HG02623 (cell line): ENCODE data around the gene ACTR1B.
"Not testable (repeated sequence)": the region's sequence is repeated elsewhere in the genome, so short reads cannot be mapped to it uniquely, and the experiment has no call there.

ENCODE experiments used
- ATAC-seq: cut with Tn5 transposase; IDR thresholded peaks from one replicate; pipeline ENCODE4 v1.9.1; 2021; ENCODE audit warnings: moderate library complexity; ENCODE audit not compliant: unreplicated experiment

The ACTR1B gene

DNA sequence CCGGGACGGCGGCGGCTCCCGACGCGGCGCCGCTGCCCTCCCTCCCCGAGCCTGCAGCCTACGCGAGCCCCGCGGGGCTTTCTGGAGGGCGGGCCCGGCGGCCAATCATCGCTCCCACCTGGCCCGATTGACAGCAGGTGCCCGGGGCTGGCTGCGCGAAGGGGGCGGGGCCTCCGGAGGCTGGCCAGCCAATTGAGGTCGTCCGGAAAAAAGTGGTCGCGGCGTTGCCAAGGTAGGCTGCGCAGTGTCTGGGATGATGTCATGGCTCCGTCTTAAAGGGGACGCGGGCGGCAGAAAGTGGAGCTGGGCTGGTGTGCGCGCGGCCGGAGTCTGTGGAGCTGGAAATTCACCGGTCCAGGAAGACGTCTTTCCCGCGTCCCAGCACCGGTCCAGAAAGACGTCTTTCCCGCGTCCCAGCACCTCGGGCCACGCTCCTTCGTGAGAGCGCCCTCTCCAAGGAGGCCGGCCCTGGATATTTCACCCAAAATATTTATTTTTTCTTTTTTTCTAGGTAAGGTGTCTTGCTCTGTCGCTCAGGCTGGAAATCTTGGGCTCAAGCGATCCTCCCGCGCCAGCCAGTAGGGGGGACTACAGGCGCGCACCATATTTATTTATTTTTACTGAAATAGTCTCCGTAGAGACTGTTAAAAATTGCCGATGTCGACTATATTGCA, at the start of gene ACTR1B:
ACTR1B (minus strand) TSS at position 83 of the 674 bp plus-strand sequence. CDS start 154 bp downstream, outside the sequence.
- peak; percentile 84 for ATAC-seq

DNA sequence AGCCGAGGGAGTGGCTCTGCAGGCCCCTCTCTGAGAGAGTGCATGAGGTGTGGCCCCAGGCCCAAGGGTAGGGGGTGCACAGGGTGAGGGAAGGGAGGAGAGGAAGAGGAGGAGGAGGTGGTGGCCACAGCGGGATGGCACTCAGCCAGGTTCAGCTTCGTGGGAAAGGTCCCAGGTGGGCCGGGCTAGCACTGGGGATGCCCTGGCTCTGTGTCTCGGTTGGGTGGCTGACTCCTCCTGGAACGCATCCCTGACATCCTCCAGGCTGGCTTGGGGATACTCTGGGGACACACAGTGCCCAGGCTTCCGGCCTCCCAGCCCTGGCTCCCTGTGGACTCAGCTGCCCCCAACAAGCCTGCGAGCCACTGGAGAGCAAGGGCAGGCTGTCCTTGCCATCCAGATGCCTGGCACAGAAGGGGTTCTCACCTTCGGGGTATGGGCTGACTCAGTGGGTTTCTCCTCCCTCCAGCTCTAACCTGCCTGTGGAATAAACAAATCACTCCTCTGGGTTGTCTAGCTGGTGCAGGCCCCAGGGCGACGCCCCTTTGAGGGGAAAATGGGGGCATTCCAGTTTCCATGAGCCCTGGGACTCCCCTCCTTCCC, 49.0 kb upstream of the ACTR1B start:
- ATAC-seq = no peak

DNA sequence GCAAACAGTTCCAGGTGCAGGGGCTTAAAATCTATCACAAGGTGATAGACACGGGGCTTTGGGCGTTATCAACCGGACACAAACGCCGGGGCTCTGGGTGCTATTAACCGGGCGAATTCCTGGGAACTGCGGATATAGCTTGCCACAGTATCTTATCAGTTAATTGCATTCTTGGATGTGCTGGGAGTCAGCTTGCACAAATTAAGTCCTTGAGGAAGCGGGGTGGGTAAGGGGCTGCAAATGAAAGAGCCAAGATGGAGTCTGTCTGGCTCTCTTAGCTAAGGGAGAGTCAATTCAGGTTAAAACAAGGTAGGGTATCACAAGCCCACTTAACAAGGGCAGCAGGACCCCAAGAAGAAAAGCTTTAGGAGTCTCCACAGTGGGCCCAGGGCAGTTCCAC, 48.3 kb upstream of the ACTR1B start:
- not testable (repeated sequence) for ATAC-seq

DNA sequence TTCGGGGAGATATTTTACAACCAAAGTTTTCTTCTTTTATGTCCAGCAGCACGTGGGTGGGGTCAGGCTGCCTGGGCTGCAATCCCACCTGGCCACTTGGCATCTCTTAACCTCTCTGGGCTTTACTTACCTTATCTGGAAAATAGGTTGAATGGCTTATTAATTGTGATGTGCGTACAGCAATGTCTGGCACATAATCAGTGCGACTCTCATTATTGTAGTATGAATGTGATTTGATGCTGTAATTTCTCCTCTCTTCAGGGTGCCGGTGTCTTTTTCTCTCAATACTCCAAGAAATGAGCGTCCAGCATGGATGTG, 47.5 kb upstream of the ACTR1B start:
- ATAC-seq = no peak

DNA sequence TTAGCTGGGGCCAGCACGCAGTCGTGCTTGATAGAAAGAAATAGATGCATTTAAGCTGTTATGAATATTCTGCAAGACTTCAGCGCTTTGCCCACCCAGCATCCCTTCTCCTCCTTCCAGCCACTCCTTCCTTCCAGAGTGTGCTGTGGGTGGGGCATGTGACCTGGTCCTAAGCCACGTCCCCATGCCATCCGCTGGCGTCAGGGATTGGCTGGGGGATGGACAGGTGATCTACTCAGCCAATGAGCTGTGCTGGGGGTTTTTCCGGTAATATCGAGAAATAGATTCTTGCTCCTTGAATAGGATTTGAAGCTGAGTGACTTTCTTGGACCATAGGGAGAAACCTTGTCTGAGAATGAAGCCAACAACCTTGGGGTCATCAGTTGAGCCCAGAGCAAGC, 44.8 kb upstream of the ACTR1B start:
- no peak for ATAC-seq

DNA sequence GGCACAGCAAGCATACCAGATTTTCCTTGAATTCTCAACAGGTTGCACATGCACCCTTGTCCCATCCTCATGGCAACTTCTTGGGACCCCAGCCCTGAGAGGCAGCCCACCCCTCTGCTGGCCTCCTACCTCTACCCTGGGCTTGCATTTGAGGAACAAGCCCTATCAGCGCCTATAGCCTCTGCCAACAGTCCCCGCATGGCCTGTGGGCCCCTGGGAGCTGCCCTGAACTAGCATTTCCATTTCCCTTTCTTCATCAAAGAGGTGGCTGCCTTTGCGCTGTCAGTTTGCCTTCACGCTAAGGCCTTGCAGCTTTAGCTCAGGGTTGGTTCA, 44.2 kb upstream of the ACTR1B start:
- ATAC-seq = no peak

DNA sequence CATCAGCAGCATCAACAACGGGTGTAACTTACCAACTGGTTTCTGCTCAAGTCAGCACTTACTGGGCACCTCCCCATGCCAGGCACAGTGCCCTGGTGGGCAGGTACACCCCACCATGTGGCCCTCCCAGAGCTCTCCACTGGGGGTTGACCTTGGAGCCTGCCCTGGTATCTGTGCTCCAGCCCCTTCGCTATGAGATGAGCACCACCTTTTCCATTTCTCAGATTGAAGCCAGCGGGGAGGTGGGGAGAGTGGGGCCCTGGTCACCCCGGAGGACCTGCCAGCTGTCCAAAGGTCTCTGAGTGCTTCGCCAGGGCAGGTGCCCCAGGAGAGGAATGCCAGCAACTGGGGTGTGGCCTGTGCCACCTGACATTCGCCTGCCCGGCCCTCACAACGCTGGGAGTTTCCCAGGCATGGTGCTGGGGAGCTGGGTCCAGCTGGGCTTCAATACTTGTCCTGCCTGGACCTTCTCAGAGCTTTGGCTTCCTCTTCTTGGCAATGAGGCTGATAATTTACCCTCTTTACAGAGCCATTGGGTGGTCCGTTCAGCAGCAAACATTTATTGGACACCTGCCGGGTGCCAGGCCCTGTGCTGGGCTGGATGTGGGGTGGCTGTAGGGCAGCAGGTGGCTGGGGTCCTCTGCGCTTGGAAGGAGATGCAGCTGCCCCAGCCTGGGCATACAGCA, 43.7 kb upstream of the ACTR1B start:
- ATAC-seq = no peak

DNA sequence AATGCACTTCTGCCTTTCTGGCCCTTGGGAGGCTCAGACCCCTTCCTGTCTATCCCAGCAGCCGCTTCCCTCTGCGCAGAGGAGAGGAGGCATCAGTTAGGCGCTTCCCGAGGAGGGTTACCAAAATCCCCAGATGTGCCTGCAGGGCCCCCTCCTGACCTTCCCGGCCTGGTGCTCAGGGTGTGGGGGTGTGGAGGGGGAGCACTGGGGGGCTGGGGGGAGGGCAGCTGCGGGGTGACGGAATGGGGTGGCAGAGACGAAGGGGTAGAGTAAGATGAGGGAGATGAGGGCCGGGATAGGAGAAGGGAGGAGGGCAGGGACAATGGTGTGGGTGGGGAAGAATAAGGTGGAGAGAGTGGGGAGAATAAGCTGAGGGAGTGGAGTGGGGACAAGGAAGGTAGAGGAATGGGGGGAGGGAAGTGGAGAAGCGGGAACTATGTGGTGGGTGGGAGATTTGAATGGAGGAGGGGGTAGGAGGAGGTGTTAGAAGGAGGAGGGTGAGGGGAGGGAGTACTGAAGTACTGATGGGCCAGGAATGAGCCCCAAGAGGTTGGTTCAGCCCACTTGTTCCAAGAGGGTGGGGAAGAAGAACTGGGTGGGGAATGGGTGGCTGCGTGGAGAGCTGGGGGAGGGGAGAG, 43.0 kb upstream of the ACTR1B start:
- no peak for ATAC-seq

DNA sequence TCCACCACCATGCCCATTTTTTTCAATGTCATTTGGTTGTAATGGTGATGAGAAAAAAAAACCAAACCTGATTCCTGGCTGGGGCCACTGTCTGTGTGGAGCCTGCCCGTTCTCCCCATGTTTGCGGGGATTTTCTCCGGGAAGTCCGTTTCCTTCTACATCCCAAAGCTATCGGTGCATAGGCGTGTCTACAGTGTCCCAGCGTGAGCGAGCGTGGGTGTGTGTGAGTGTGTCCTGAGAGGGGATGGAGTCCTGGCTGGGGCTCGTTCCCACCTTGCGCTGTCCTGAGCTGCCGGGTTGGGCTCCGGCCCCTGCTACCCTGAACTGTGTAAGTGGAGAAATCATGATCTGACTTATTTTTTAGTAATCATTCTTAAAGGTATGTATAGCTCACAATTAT, 42.3 kb upstream of the ACTR1B start:
- no peak for ATAC-seq

DNA sequence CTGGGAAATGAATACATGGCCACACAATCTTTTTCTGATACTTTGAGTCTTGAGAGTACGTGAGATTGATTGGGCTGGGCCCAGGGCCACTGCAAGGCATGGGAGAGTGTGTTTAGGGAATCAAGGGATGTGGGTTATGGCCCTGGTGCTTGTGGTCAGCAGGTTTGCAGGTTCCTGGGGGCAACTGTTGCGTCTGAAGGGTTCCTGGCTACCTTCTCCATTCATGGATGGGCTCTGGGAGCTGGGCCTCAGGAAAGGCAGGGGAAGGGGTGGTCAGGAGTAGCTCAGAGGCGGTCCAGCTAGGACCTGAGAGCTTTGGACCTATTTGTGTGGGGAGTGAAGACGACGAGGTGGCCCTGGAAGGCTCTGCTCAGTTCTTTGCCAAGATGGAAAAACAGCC, 41.1 kb upstream of the ACTR1B start:
- no peak for ATAC-seq

DNA sequence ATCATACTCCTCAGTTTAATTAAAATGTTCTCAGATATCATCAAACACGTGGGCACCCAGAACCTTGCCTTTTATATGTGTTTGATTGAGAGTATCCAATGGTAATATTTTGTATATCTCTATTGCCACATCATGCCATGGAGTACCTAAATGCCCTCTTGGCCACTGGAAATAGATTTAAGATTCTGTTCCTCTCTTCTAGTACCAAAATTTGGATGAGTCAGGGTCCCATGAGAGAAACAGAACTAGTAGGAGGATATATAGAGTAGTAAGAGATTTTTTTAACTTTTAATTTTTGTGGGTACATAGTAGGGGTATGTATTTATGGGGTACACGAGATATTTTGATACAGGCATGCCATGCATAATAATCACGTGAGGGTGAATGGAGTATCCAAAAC, 39.9 kb upstream of the ACTR1B start:
- no peak for ATAC-seq

DNA sequence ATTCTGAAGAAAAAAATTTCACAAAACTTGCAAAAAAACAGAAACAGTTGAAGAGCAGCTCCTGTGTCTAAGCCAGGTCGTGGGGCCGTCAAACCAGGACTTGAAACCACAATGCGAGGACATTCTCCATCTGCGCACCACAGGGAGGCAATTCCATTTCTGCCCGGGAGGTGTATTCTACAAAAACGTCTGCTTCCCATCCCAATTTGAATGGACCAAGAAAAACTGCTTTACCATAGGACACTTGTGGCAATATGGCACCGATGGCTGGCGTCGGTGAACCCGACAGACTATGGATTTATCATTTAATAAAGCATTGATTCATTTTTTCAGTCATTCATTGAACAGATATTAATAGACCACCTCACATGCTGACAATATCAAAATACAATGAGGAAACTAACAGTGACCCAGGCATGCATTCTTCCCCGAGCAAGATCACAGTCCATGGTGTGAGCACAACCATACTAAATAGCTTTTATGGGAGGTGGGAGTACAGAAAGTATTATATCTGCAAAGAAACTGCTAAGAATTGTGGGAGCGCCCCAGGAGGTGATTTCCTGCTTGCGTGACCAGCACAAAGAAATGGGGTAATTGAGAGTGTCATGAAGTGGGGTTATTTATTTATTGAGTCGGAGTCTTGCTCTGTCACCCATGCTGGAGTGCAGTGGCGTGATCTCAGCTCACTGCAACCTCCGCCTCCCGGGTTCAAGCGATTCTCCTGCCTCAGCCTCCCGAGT, 39.1 kb upstream of the ACTR1B start:
- ATAC-seq = no peak

DNA sequence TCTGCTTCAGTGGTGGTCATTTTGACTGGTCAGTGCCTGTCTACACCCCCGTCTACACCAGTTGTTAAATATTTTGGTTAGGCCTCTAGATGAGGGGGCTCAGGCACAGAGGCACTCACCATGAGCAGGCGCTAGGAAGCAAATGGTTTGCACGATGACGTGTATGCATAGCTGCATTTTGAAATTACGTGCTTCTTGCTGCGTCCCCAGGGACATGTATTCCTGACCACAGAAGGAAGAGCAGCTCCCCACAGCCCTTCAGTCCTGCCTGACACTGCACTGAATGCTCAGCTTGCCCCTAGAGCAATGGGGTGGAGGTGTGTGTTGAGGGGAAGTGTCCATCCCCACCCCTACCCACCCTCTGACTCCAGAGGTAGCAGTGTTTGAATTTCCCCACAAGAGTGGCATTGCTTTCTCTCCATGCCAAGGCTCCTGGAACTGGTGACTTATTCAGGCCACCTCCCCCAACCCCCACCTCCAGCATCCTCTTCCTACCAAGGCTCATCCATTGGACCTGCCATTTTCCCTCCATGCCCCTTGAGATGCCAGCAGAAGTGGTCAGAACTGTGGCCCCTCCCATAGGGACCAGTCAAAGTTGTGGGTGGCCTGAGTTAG, 38.1 kb upstream of the ACTR1B start:
- ATAC-seq = no peak

DNA sequence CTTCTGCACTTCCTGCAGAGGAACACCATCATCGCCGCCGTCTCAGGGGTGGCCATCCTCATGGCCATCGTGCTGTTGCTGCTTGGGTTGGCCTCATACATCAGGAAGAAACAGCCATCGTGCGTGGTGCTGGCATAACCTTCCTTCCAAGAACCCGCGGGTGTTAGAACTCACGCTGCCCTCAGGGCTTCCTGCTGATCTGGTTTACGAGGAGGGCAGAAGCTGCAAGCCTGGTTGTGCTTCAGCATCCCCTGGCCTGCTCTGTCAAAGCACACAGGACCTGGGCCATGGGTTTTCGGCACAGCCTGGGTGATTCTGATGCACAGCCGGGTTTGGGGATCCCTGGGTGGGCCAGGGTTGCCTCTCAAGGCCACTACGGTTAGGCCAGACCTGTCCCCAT, 37.3 kb upstream of the ACTR1B start:
- ATAC-seq = no peak

DNA sequence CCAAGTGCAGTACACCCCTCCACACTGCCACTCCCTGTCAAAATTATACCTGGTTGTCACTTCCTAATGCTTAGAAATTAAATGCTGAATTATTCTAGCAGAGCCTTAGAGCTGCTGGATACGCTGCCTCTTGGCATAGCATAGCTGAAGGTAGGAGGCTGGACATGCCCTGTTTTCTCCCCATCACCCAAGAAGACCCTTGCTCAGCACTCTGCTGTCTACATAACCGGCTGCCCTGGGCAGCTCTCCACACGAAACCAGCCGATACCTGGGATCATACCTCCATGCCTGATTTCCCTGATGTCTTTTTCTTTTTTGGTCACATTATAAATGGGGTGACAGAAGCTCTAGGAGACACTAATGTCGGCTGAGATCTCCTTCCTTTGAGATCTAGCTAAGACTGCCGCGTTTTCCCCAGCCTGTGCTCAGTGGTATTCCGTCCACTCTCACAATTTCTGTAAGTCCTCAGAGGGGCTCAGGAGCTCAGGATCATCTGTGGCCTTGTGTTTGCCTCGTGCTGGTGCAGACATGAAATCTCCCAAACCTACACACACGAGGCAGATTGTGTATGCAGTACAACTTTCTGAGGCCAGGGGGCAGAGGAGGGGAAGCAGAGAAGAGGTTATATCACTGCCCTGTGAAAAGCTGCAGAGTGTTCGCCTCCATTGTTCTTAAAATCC, 36.1 kb upstream of the ACTR1B start:
- no peak for ATAC-seq

DNA sequence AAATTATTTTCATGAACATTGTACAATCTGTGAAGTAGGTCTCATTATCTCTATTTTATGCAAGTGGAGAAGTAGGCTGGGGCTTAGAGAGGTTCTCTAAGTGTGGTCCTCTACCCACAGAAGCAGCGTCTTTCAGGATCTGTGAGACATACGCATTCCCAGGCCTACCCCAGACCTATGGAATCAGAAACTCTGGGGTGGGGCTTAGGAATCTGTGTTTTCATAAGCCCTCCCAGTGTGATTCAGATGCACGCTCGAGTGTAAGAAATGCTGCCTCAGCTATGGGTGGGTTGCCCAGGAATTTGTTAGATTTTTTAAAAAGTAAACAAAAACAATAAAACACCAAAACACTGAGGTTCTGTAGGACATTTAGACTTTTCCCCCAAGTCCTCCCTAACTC, 34.7 kb upstream of the ACTR1B start:
- ATAC-seq = no peak

DNA sequence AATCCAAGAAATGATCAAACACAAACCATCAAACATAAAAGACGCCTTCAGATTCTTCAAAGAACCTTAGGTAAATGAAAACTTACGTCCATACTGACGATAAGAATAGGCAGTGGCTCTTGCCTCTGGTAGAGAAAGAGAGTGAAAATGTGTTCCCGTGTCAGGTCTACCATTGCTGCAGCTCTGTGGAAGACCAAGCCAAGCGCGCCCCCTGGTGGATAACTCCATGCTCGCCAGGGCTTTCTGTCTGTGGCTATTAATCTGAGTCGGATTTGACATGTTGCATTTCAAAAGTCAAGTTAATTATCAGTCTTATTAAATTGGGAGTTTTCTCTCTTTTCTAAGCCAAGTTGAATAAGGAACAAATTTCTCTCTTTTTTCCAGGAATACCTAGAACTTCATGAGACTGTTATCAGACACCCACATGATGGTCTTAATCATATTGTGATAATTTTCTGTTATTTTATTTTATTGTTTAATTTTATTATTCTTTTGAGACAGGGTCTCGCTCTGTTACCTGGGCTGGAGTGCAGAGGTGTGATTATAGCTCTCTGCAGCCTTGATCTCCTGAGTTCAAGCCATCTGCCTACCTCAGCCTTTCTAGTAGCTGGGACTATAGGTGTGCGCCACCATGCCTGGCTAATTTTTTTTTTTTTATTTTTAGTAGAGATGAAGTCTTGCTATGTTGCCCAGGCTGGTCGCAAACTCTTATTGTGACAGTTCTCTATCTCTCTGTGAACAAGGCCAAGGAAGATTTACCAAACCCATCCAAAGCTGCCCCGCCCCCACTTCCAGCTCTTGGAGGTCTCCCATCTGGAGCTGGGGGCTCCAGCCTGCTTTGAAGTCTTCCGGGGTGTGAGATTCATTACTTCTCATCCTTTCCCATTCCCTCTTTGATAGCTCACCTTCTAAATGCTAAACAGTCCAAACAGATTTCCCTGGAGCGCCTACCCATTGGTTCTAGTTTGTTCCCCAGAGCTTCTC, 33.7 kb upstream of the ACTR1B start:
- no peak for ATAC-seq

DNA sequence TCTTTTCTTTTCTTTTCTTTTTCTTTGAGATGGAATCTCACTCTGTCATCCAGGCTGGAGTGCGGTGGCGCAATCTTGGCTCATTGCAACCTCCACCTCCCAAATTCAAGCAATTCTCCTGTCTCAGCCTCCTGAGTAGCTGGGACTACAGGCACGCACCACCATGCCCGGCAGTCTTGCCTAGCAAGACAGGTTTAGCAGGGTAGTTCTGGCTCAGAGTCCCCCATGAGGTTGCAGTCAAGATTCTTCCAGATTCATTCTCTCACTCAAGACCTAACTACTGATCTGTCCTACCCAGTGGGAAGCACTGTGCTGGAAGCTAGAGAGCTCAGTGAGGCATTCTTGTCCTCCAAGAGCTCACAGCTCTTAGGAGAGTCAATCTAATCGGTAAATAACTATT, 31.9 kb upstream of the ACTR1B start:
- ATAC-seq = no peak

DNA sequence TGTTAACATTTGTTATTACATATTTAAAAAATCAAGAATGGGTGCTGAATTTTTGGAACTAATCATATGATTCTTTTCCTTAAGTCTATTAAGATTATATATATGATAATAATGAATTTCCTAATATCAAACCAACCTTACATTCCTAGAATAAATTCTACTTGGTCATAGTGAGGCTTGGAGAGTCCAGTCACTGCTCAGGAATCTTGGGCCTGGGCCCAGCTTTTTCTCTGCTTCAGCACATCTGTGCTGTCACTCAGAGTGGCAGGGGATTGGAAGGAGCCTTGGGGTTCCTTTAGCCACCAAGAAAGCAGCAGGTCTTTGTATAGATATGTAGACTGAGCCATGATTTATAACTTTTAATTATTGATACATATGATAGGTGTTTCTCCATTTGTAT, 29.6 kb upstream of the ACTR1B start:
- no peak for ATAC-seq
